Limb (tissue), 2 donors: ENCODE data around the gene NCBP3.

Experiments used
- DNase-seq, 2 donors: peaks; one replicate each; pipeline ENCODE4 v3.0.0-alpha.2; 2016; ENCODE audit errors: extremely low spot score in 2 of 2

The NCBP3 gene

DNA sequence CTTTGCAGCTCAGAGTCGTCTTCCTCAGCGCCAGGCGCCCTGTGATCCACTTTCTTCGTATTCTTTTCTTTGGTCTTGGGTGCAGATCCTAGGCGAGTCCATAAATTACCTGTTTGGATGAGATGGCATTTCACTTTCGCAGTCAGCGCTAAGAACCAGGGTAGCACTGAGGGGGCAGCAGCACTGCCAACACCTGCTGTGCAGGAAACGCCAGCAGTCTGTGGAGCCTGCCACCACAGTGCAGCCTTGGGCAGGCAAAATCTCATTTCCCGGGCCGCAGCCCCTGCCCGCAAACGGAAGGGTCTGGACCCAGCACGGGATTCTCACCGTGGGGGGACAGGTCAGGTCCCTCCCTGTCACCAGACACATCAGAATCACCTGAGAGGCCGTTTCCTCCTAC lies 32.9 kb downstream of the NCBP3 start:
- no peak for DNase-seq

DNA sequence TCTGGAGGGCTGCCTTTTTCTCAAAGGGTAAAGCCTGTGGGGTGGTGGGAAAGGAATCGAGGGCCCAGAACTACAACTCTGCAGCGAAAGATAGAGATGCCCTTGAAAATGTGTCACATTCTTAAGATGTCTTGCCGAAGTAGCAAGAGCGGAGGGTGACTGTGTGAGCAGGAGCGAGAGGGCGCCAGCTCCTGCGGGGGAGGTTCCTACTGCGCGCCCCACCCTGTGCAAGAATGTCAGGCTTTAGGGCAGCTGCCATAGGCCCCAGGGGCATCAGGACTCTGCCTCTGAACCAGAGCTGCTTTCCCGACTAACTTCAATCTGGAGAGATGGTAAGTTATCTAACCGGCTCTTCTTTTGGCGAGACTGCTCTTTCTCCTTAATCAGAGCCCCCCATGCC lies 33.3 kb downstream of the NCBP3 start:
- no peak for DNase-seq

DNA sequence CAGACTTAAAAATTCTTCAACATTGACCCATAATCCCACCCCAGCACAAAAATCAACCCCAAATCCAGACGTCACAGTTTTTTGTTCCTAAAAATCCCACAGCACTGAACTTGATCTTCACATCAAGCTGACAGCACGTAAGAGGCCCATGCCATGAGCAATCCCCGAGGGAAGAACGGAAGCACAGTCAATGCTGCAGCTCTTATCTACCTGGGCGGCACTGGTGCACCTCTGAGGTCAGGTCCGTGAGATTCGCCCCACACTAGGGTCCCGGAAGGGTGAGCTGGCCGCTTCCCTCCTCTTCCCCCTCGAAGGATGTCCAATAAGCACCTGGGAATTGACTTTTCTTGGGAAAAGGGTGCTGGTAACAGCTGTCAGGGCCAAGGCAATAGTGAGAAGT lies 33.8 kb downstream of the NCBP3 start:
- DNase-seq: no peak

DNA sequence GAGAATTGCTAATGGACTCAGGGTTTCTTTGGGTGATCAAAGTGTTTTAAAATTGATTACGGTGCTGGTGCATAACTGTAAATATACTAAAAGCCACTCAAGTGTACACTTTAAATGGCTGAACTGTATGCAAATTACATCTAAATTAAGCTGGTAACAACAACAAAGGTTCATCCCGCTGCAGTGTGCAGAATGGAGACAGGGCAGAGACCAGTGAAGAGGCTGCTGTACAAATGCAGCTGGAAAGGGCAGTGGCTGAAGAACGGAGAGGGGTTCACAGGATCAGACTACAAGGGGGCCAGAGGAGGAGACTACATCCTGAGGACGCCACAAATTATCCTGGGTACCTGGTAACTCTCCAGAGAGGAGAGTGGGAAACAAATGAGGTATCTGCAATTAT lies 36.0 kb downstream of the NCBP3 start:
- no peak for DNase-seq

DNA sequence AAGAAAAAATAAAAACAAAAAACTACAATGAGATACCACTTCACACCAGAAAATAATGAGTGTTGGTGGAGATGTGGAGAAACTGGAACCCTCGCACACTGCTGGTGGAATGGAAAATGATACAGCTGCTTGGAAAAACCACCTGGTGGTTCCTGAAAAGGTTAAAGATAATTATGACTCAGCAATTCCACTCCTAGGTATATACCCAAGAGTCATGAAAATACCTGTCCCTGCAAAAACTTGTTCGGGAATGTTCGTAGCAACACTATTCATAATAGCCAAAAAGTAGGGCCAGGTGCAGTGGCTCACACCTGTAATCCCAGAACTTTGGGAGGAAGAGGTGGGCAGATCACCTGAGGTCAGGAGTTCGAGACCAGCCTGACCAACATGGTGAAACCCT lies 36.9 kb downstream of the NCBP3 start:
- DNase-seq: no peak

DNA sequence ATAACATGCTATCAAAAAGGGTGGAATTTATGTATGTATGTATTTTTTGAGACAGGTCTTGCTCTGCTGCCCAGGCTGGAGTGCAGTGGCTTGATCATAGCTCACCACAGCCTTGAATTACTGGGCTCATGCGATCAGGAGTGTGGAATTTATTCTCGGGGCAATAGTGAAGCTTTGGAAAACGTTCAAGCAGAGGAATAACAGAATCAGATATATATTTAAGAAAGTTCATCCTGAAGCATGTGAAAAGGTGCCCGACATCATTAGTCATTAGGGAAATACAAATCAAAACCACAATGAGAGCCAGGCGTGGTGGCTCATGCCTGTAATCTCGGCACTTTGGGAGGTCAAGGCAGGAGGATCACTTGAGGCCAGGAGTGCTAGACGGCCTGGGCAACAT lies 37.3 kb downstream of the NCBP3 start:
- DNase-seq: no peak

DNA sequence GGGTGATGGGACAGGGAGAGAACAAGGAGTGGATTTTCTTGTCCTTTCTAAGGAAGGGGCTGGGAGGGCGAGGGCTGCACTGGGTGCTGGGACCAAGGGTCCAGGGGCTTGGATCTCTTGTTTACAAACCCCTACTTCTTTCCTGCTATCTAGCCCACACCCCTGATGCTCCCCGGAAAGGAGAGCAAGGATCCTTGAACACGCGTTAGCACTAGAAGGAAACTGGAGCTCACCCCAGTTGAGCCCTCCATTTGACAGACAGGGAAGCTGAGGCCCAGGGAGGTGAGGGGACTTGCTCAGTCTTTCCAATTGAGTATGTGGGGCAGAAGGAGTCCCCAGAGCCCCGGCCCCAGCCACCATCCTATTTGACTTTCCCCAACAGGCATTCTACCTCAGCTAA lies 40.5 kb downstream of the NCBP3 start:
- DNase-seq: no peak

DNA sequence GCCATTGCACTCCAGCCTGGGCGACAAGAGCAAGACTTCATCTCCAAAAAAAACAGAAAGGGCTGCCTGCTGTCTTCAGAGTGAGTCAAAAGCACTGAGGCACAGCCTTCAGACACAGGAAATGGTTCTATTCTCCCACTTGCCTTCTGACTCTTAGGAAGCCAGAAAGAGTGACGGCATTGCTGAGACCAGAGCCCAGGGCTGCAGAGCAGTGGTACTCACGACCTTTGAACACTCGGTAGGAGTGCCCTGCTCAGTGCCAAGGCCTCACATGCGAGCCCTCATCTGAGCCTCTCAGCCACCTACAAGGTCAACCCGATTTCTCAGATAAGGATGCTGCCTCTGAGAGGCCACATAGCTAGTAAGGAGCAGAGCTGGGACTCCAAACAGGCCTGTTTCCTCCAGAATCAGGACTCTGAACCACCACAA lies 41.5 kb downstream of the NCBP3 start:
- no peak for DNase-seq

DNA sequence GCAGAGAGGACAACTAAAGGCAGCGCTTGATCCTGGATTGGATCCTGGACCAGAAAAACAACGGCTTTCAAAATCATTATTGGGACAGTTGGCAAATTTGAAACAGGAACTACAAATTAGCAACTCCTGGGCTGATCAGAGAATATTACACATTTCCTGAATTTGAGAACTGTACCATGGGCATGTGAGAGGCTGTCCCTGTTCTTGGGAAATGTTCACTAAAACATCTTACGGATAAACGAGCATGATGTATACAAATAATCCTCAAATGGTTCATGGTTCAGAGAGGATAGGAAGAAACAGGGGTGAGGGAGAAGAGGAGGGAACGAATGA lies 42.8 kb downstream of the NCBP3 start:
- DNase-seq: no peak

DNA sequence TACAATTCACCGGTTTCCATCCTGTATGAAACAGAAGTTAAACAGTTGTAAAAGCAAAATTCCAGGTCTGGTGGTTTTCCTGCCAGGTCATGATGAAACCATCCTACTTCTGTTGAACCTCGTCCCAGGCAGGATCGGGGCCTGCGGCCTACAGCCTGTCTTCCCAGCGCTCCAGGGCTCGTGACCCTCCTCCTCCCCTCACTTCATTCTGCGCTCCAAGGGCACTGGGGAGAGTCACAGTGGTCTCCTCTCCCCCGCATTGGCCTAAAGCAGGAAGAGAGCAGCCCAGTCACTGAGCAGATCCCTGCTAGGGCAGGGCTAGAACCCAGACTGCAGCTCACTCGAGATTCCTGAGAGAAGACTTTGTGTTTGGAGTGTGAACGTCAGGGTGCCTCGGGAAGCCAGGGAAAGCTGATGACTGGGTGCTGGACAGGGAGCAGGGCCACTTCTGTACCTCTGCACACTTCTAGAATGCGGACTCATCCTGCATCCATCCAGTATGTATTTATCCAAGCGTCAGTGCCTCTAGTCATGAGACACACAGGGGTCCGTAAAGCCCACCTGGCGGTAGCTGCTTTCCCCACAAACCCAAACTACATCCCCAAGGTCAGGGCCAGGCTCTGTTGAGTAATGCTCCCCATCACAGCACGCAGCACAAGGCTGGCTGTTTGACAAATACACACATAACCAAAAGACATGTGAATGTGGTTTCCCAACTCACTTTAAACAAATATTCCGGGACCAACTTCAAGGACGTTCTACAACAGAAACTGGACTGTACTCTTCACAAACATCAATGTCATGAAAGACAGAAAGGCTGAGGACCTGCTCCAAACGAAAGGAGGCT lies 43.4 kb downstream of the NCBP3 start:
- no peak for DNase-seq

DNA sequence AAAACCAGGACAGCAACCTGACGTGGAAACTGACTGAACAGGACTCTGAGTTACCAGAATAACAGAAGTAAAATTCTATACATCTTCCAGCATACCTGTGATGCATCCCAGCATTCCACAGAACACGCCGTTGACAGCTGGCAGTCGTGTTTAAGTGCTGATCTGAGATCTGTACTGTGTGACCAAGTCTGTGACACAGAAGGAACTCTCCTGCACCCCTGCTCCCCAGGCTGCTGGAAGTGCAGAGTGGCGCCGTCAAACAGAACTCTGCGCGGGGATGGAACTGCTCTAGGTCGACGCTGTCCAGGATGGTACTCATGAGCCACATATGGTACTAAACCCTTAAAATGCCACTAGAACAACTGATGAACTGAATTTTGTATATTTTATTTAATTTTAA lies 44.3 kb downstream of the NCBP3 start:
- DNase-seq: no peak

DNA sequence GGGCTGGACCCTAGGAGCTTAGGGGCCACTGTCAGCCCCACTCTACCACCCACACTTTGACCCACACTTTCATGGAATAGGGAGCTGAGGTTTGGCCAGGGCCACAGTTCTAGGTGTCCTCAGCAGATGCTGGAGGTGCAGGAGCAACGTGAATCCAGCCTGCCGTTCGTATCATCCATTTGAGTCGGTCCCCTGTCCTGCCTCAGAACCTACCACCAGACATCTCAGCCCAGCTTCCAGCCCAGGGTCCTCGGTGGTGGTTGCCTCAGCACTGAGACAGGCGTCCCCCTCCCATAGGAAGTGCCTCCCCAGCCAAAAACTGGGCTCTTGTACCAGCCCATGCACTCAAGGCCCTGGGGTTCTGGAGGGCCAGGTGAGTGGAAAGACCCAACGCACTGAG lies 44.7 kb downstream of the NCBP3 start:
- DNase-seq: no peak

DNA sequence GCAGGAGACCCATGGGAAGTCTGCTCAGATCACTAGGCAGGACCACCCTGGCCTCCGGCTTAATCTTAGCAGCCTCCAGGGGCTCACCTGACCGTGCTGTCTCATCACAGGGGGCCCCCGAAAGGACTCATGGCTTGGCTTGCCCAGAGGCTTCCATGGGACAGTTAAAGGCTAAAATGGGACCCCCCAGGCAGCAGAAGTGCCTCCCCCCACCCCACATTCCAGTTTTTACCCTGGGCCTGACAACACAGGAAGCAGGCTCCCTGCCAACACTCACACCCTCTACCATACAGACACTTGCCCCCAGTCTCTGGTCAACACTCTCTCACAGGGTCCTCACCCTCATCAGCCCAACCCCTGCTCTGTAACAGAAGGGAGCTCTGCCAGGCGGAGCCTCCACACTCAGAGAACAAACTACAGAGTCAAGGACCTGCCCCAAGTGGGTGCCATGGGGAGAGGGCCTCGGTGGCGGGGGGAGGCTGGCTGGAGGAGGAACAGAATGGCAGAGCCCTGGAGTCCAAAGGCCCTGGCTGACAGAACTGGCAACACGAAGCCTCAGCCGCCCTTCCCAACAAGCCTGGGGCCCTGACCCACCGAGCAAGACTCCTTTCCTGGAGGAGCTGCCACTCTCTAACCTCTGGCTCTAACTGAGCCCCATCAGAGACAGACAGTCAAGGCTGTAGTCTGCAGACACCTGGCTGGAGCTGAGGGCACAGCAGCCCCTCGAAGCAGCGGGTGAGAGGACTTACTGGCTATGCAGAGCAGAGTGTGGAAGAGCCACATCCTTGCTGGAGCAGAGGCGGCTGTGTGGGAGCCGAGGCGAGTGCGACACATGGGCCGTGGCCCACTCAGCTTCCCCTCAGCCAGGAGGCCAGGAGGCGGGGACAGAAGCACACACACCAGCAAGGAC lies 45.4 kb downstream of the NCBP3 start, which contains the start of gene ITGAE:
TSS of gene ITGAE (minus strand) at position 827 of the 910 bp plus-strand sequence. CDS start at position 783, 44 bp downstream.
- no peak for DNase-seq

DNA sequence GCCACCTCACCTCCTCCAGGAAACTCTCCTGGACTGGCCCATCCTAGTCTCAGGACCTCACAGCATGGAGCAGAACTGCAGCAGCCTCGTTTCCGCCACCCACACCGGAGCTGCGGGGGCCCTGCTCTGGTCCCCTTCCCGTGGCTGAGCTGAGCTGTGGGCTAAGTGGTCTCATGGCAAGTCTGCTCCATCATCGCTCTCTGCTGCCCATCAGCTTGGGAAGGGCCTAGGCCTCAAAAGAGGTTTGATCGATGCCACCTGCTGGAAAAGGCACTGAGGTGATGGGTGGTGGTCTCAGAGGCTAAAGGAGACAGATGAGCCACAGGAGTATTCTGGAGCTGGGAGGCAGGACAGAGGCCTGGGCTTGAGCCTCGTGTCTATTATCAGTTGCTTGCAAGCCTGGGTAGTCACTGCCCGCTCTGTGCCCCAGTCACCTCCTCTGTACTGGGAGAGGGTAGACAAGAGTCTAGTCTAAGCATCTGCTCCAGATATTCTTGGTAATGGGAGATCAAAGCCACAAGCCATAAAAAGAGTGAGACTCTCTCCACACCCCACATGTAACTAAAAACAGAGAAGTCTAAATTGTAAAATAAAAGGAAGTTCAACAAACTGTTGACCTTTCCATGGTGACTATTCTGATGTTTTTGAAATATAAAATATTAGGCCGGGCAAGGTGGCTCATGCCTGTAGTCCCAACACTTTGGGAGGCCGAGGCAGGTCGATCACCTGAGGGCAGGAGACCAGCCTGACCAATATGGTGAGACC lies 46.7 kb downstream of the NCBP3 start:
- DNase-seq: no peak

DNA sequence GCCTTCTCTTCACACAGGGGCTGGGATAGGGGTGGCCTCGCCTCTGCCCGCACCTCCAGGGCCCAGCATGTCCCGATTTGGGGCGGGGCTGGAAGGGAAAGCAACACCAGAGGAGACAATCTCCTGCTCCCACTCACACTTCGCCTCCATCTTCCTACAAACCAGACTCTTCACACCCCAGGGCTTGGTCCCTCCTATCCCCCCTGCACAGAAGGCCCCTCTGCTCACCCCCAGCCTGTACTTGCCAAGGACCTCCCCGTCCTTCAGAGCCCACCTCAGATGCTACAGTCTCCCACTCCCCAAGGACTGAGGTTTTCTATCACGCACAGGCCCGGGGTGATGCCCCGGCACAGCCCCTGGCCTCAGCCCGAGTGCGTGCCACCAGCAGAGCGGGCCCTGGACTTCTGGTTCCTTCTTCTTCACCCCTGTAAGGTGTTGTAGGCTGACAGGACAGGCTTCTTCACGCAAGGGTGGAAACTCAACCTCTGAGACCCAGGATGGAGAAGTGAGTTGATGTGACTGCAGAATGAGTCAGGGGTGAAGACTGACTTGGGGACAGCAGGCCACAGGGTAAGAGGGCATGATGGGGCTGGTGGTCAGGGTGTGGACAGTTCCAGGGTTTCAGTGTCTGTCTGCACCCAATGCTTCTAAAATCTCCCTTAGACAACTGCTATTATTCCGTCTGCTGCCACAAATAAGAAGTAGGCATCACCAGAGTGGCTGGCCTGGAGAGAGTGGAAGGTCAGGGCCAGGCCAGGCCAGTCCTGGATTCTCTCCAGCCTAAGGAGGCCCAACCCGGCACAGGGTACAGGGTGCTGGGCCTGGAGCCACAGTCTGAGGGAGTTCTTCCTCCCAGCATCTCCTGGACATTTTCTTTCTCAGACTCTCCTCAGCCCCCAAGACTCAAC lies 47.5 kb downstream of the NCBP3 start:
- no peak for DNase-seq

DNA sequence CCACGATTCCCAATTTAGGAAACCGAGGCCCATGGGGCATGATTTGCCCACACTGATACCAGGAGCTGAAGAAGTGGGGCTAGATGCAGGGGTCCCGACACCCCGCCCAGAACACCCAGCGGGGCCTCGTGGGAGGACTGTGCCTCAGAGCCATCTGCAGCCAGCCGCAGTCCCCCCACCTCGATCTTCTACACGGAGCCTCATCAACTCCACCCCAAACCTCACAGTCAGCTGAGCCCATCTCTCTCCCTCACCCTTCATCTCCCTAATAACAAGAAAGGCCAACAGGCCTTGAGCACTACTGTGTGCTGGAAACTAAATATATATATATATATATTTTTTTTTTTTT lies 49.2 kb downstream of the NCBP3 start:
- DNase-seq: no peak

DNA sequence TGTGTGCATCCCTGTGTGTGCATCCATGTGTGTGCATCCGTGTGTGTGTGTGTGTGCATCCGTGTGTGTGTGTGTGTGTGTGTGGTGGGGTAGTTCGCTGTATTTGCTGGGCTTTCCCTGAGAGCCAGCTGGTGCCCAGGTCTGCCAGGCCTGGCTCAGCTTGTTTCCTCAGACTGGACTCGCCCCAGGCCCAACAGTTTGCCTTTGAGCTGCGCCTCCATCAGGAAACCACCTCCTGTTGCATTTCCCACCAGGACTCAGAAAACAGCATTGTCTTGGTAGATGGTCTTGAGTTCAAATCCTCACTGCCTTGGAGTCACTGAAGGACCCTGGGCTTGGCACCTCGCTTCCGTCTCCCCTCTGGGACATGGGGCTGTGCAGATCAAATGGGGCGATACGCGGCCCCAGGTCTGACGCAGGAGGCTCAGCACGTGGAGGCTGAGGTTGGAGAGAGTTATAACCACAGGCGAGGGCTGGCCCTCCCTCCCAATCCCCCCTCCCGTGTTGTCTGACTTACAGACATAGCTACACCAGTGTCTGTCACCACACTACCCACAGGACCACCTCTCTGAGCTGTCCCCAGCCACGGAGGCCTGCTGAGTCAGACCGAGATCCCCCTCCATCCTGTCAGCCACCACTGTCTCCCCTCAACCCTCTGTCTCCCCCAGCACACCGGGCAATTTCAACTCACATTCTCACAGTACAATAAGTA lies 49.8 kb downstream of the NCBP3 start:
- no peak for DNase-seq

DNA sequence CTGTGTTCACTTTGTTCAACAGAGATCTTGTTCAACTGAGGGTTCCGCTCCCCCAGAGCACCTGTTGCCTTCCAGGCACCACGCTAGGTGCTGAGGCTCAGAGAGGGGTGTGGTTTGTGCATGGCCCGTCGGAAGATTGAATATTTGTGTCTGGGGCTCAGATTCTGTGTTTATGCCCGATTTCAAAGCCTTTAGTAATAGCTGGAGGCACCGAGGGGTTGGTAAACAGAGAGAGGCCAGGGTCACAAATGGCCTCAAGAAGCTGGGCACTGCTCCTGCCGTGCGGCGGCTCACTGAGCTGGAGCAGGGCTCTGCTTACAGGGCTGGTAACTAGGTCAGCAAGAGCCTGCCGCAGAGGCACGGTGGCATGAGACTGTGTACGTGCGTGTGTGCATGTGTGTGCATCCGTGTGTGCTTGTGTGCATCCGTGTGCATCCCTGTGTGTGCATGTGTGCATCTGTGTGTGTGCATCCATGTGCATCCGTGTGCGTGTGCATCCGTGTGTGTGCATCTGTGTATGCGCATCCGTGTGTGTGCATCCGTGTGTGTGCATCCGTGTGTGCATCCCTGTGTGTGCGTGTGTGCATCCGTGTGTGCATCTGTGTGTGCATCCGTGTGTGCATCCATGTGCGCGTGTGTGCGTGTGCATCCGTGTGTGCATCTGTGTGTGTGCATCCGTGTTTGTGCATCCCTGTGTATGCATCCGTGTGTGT lies 50.5 kb downstream of the NCBP3 start:
- no peak for DNase-seq

DNA sequence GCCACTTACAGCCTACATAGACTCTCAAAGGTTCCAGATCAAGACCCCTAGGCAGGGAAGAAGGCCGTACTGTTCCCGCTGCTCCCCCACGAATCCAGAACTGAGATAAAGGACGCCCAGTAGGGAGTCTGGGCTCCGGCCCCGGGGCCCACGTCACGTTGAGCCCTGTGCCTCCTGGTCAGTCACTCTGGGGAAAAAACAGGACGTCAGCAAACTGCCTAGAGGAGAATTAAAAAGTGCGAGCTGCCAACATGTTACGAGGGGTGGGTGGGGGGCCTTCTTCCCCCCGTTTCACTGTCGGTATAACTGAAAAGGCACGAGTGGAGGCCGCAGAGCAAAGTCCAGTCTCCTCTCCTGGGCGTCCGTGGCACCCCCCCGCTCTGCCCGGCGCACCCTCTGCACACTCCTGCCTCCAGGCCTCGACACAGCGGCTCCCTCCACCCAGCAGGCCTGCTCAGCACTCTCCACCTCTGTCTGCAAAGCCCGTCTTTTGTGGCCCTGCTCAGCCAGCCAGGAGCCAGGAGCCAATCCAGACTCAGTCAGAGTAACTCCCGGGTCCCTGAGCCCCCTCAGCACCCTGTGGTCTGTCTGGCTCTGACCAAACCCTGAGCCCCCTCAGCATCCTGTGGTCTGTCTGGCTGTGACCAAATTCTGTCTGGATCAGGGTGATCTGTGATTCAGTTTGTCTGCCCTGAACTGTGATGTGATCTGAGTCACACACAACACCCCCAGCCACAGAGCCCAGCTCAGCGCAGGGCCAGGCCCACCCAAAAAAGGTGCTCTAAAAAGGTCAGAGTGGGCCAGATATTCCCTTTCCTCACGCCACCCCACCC lies 51.3 kb downstream of the NCBP3 start:
- DNase-seq: no peak
